ENCODE results near the gene SLU7. TPM values are rescaled to one million over a fixed set of nuclear protein-coding genes. Genes with fewer than 3 reads are reported as not detected.

The SLU7 gene
- total RNA-seq, 1 experiment from 2014 or later = 33.3 TPM

GRCh38 chr5:160439205-160439600, 20.3 kb upstream of the SLU7 start:
- H2BK20ac ChIP-seq (ENCODE audit: low read depth, low read length, poor library complexity, severe bottlenecking) = no peak overlapping the region
- no peak overlapping the region for H4K8ac ChIP-seq (replicated peaks; ENCODE audit: insufficient read length, low read depth, low read length)
- H3K14ac ChIP-seq (ENCODE audit: insufficient read depth, low read length) = no peak overlapping the region
- no peak overlapping the region for H3K56ac ChIP-seq (ENCODE audit: insufficient read length, low read depth, low read length)
- H3K27me3 ChIP-seq (ENCODE audit: insufficient read depth, low read length) = no peaks in the 10 kb centered on the region
- no peak overlapping the region for H2BK120ac ChIP-seq (ENCODE audit: low read depth, low read length, poor library complexity, severe bottlenecking)
- no peak overlapping the region for H3T11ph ChIP-seq (ENCODE audit: low read length)
- H2BK15ac ChIP-seq (ENCODE audit: low read depth, low read length) = no peak overlapping the region
- H3K9me3 ChIP-seq (ENCODE audit: control insufficient read depth, low read depth, low read length) = no peaks in the 10 kb centered on the region
- peaks cover 5% of the 10 kb centered on the region for H3K27me3 Mint-ChIP-seq (ENCODE audit: low read depth)
- no peak overlapping the region for H2AK5ac ChIP-seq (ENCODE audit: insufficient read length, low read length)
- peak overlapping the region; percentile 66 for H2AFZ ChIP-seq (ENCODE audit: low read length)
- no peaks in the 10 kb centered on the region; the same call in 1 of the 2 replicates for H3K4me1 ChIP-seq (ENCODE audit: insufficient read depth, low read length)
- H2BK5ac ChIP-seq (ENCODE audit: insufficient read length, low read length) = no peak overlapping the region
- H4K20me1 ChIP-seq (ENCODE audit: control insufficient read depth, insufficient read depth, insufficient read length) = no peaks in the 10 kb centered on the region
- H3K4me1 Mint-ChIP-seq = peaks cover 20 to 22% of the 10 kb centered on the region in 2 experiments
- TF ChIP-seq, protein P1, sequence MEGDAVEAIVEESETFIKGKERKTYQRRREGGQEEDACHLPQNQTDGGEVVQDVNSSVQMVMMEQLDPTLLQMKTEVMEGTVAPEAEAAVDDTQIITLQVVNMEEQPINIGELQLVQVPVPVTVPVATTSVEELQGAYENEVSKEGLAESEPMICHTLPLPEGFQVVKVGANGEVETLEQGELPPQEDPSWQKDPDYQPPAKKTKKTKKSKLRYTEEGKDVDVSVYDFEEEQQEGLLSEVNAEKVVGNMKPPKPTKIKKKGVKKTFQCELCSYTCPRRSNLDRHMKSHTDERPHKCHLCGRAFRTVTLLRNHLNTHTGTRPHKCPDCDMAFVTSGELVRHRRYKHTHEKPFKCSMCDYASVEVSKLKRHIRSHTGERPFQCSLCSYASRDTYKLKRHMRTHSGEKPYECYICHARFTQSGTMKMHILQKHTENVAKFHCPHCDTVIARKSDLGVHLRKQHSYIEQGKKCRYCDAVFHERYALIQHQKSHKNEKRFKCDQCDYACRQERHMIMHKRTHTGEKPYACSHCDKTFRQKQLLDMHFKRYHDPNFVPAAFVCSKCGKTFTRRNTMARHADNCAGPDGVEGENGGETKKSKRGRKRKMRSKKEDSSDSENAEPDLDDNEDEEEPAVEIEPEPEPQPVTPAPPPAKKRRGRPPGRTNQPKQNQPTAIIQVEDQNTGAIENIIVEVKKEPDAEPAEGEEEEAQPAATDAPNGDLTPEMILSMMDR (conservative IDR thresholded peaks at IDR 0.05) = peak; percentile 94
- no peaks in the 10 kb centered on the region for H3K79me1 ChIP-seq (ENCODE audit: insufficient read depth, low read depth, low read length, poor library complexity, severe bottlenecking)
- no peaks in the 10 kb centered on the region for H3K23me2 ChIP-seq (ENCODE audit: insufficient read length, low read depth, low read length, poor library complexity, severe bottlenecking)
- no peak overlapping the region for H3K9ac ChIP-seq (ENCODE audit: extremely low read depth, insufficient read length, low read length)
- no peak overlapping the region for H3K4ac ChIP-seq (ENCODE audit: low read depth, low read length)
- no peak overlapping the region for H3K18ac ChIP-seq (ENCODE audit: insufficient read length, low read depth, low read length)
- no peaks in the 10 kb centered on the region for H3K79me2 ChIP-seq (ENCODE audit: insufficient read depth, low read length)
- H2BK12ac ChIP-seq (ENCODE audit: insufficient read length, low read depth, low read length) = no peak overlapping the region
- no peak overlapping the region for H4K91ac ChIP-seq (ENCODE audit: insufficient read length, low read depth, low read length)
- peak overlapping the region in 1 of 2 experiments; percentile 64; a peak in 2 of 5 replicates for H3K4me3 Mint-ChIP-seq
- H3K9me3 Mint-ChIP-seq = no peaks in the 10 kb centered on the region
- H3K36me3 Mint-ChIP-seq (ENCODE audit: insufficient read depth in 1 of 3, low read depth in 3 of 3) = no peaks in the 10 kb centered on the region
- DNase-seq = peak; percentile 91
- no peak overlapping the region for H3K27ac Mint-ChIP-seq
- peak overlapping the region; percentile 57 for H3K4me2 ChIP-seq (ENCODE audit: insufficient read depth, insufficient read length, low read length)
- WGBS (ENCODE audit: extremely low coverage, insufficient read length, low lambda C conversion rate) = no CpG with 5 or more reads among the region's 11 CpGs
- H3K23ac ChIP-seq (ENCODE audit: insufficient read length, low read depth, low read length) = no peak overlapping the region
- no peak overlapping the region for H3K27ac ChIP-seq (ENCODE audit: insufficient read length, low read depth, low read length)
- H4K5ac ChIP-seq (ENCODE audit: insufficient read length, low read depth, low read length) = no peak overlapping the region

Measured in H9 (cell line).